ENCODE measurements around the gene CACNA1F. TPM values are rescaled to one million over a fixed set of nuclear protein-coding genes. Genes with fewer than 3 reads are reported as not detected.

CACNA1F gene
- total and polyA plus RNA-seq, 9 of the 15 experiments (the other 6 are each of a cell fraction or from before 2014, with no cell fraction given): under 0.01 to 0.41 (median 0.03) TPM; not detected in 3

GRCh38 chrX:49243166-49243565 lies 10.0 kb upstream of the CACNA1F start:
- Histone ChIP-seq H3K9me3 (replicated peaks; ENCODE audit: control insufficient read depth, insufficient read depth, low read depth, low read length) (no peaks in the 10 kb centered on the region), H3K36me3 (ENCODE audit: control insufficient read depth, insufficient read depth, low read length) (peaks cover 46% of the 10 kb centered on the region; the same call in 2 of the 3 replicates), H3K79me2 (ENCODE audit: control insufficient read depth, insufficient read depth, low read length) (no peaks in the 10 kb centered on the region; the same call in 1 of the 3 replicates), H3K9ac (ENCODE audit: insufficient read depth in 1 of 2, low read depth in 2 of 2, low read length in 2 of 2) (peak overlapping the region in 1 of 2 experiments; percentile 78; a peak in 2 of 4 replicates), H3K4me1 (replicated peaks in 1 of 2; ENCODE audit: control insufficient read depth in 2 of 2, insufficient read depth in 2 of 2, low read length in 2 of 2) (peaks cover 32 to 47% of the 10 kb centered on the region in 2 experiments; a peak in 4 of 5 replicates), H4K20me1 (replicated peaks; ENCODE audit: control insufficient read depth, insufficient read depth, low read length) (no peaks in the 10 kb centered on the region), H2AFZ (ENCODE audit: low read depth, low read length) (no peak overlapping the region), H3K27ac (ENCODE audit: extremely low read depth, low read depth, low read length) (peak overlapping the region; percentile 52; the same call in 1 of the 3 replicates), H3K4me2 (ENCODE audit: insufficient read depth, low read length) (peak overlapping the region; percentile 37; the same call in 1 of the 2 replicates), H3K4me3 (no peak overlapping the region), H3K27me3 (ENCODE audit: control insufficient read depth in 2 of 2, insufficient read depth in 2 of 2, low read length in 2 of 2) (no peaks in the 10 kb centered on the region), H3K9me1 (ENCODE audit: control insufficient read depth, insufficient read depth, low read length) (no peaks in the 10 kb centered on the region)
- in situ Hi-C loops (cut with MboI) (no loop called here), intact Hi-C loops (cut with micrococcal nuclease) (no loop called here)
- CTCF ChIA-PET (ENCODE audit: low intra/inter-chr PET ratio): no interaction called here
- DNase-seq (ENCODE audit: extremely low read depth in 1 of 4, low spot score in 3 of 4) (no peak), FAIRE-seq (no peak), ATAC-seq (no peak)
- BruUV-seq (replicated peaks): no TSS peak
- POLR2A ChIA-PET: interaction anchor here (0.6 to 1.3 kb wide), 3 partner anchors 14 to 715 kb away, joined by 3 to 4 read pairs (median 4); no protein-coding TSS in a partner anchor
- 85% methylated on average over 9 of the region's 12 CpGs for WGBS (ENCODE audit: insufficient coverage, low coverage, missing lambda C conversion rate)
- TF ChIP-seq MEIS2 (IDR thresholded peaks at IDR 0.05; ENCODE audit: partially characterized antibody) (no peak), TFAP4 (CRISPR knock-in tag; IDR thresholded peaks at IDR 0.05; ENCODE audit: borderline replicate concordance) (peak; percentile 17; the same call in 1 of the 2 replicates)

GRCh38 chrX:49242545-49243066 lies 9.5 kb upstream of the CACNA1F start:
- H3K36me3 ChIP-seq (ENCODE audit: control insufficient read depth, insufficient read depth, low read length): peaks cover 42% of the 10 kb centered on the region; the same call in 2 of the 3 replicates
- H4K20me1 ChIP-seq (replicated peaks; ENCODE audit: control insufficient read depth, insufficient read depth, low read length): no peaks in the 10 kb centered on the region
- no peaks in the 10 kb centered on the region for H3K9me1 ChIP-seq (ENCODE audit: control insufficient read depth, insufficient read depth, low read length)
- H3K4me1 ChIP-seq (replicated peaks in 1 of 2; ENCODE audit: control insufficient read depth in 2 of 2, insufficient read depth in 2 of 2, low read length in 2 of 2): peaks cover 32 to 47% of the 10 kb centered on the region in 2 experiments; a peak in 4 of 5 replicates
- H3K4me3 ChIP-seq: no peak overlapping the region
- CTCF ChIA-PET (ENCODE audit: low intra/inter-chr PET ratio): no interaction called here
- ATAC-seq (no peak), FAIRE-seq (no peak), DNase-seq (ENCODE audit: extremely low read depth in 1 of 4, low spot score in 3 of 4) (peak in 1 of 4 experiments; percentile 28)
- WGBS (ENCODE audit: insufficient coverage, low coverage, missing lambda C conversion rate): 73% methylated on average over 6 of the region's 12 CpGs
- BruUV-seq (replicated peaks): no TSS peak
- no peaks in the 10 kb centered on the region for H3K9me3 ChIP-seq (replicated peaks; ENCODE audit: control insufficient read depth, insufficient read depth, low read depth, low read length)
- no peaks in the 10 kb centered on the region for H3K27me3 ChIP-seq (ENCODE audit: control insufficient read depth in 2 of 2, insufficient read depth in 2 of 2, low read length in 2 of 2)
- intact Hi-C loops (cut with micrococcal nuclease): no loop called here
- H2AFZ ChIP-seq (ENCODE audit: low read depth, low read length): no peak overlapping the region
- H3K4me2 ChIP-seq (ENCODE audit: insufficient read depth, low read length): peak overlapping the region; percentile 33; the same call in 1 of the 2 replicates
- in situ Hi-C loops (cut with MboI): no loop called here
- POLR2A ChIA-PET: interaction anchor here (0.6 to 1.3 kb wide), 3 partner anchors 14 to 715 kb away, joined by 3 to 4 read pairs (median 4); no protein-coding TSS in a partner anchor
- no peaks in the 10 kb centered on the region; the same call in 1 of the 3 replicates for H3K79me2 ChIP-seq (ENCODE audit: control insufficient read depth, insufficient read depth, low read length)
- H3K27ac ChIP-seq (ENCODE audit: extremely low read depth, low read depth, low read length): peak overlapping the region; percentile 52; the same call in 1 of the 3 replicates
- peak overlapping the region in 1 of 2 experiments; percentile 78; a peak in 1 of 4 replicates for H3K9ac ChIP-seq (ENCODE audit: insufficient read depth in 1 of 2, low read depth in 2 of 2, low read length in 2 of 2)
- peak; percentile 93 for TF ChIP-seq ZKSCAN1 (IDR thresholded peaks at IDR 0.05; ENCODE audit: low read depth, low read length)
- no peak for TF ChIP-seq U2AF1 (optimal IDR thresholded peaks at IDR 0.05; ENCODE audit: low read depth, low read length)
- TF ChIP-seq NFE2 (IDR thresholded peaks at IDR 0.05; ENCODE audit: low read depth): peak; percentile 69
- TF ChIP-seq MAFG (tag; conservative IDR thresholded peaks at IDR 0.05): peak; percentile 75
- TF ChIP-seq CBFA2T2 (conservative IDR thresholded peaks at IDR 0.05): no peak
- peak; percentile 24; the same call in 1 of the 2 replicates for TF ChIP-seq MAFK (IDR thresholded peaks at IDR 0.05; ENCODE audit: low read length)
- TF ChIP-seq ZNF561 (CRISPR knock-in tag; conservative IDR thresholded peaks at IDR 0.05): no peak
- peak; percentile 29; the same call in 1 of the 2 replicates for TF ChIP-seq ZNF592 (IDR thresholded peaks at IDR 0.05)
